NK-92 treated with Interleukin-12 subunit alpha and Interleukin-12 subunit beta, amount 100 ng/mL, for 24 hours (cell line): ENCODE results near the gene CDRT15.
"Not testable (repeated sequence)": the region's sequence is repeated elsewhere in the genome, so short reads cannot be mapped to it uniquely, and the experiment has no call there.

Experiments
- DNase-seq: peaks from one replicate; lab custom pipeline; 2025; lab: John Stamatoyannopoulos, UW

Gene CDRT15

GRCh38 chr17:14206891-14207290 lies 29.8 kb downstream of the CDRT15 start:
- DNase-seq: no peak

- peak; percentile 53 for DNase-seq
Observed at GRCh38 chr17:14205992-14206461, 30.6 kb downstream of the CDRT15 start.

GRCh38 chr17:14205380-14205779 lies 31.3 kb downstream of the CDRT15 start:
- DNase-seq: no peak

- DNase-seq: no peak
Observed at GRCh38 chr17:14204546-14204945, 32.1 kb downstream of the CDRT15 start.

GRCh38 chr17:14204084-14204483 lies 32.6 kb downstream of the CDRT15 start:
- no peak for DNase-seq

- no peak for DNase-seq
Observed at GRCh38 chr17:14203388-14203787, 33.3 kb downstream of the CDRT15 start.

GRCh38 chr17:14202388-14203166 lies 34.1 kb downstream of the CDRT15 start:
- DNase-seq: no peak

- DNase-seq: no peak
Observed at GRCh38 chr17:14201988-14202380, 34.7 kb downstream of the CDRT15 start.

- DNase-seq: no peak
Observed at GRCh38 chr17:14201021-14201987, 35.4 kb downstream of the CDRT15 start.

GRCh38 chr17:14200354-14200753 lies 36.3 kb downstream of the CDRT15 start:
- DNase-seq: no peak

- DNase-seq: no peak
Observed at GRCh38 chr17:14199601-14200000, 37.1 kb downstream of the CDRT15 start.

- no peak for DNase-seq
Observed at GRCh38 chr17:14198575-14198974, 38.1 kb downstream of the CDRT15 start.

GRCh38 chr17:14198013-14198412 lies 38.6 kb downstream of the CDRT15 start:
- DNase-seq: no peak

GRCh38 chr17:14197586-14197985 lies 39.1 kb downstream of the CDRT15 start:
- peak; percentile 61 for DNase-seq

GRCh38 chr17:14197057-14197456 lies 39.6 kb downstream of the CDRT15 start:
- no peak for DNase-seq

- DNase-seq: no peak
Observed at GRCh38 chr17:14196377-14196997, 40.2 kb downstream of the CDRT15 start.

- not testable (repeated sequence) for DNase-seq
Observed at GRCh38 chr17:14192636-14193344, 43.9 kb downstream of the CDRT15 start.

- not testable (repeated sequence) for DNase-seq
Observed at GRCh38 chr17:14192039-14192438, 44.6 kb downstream of the CDRT15 start.

- DNase-seq: not testable (repeated sequence)
Observed at GRCh38 chr17:14191469-14191868, 45.2 kb downstream of the CDRT15 start.

GRCh38 chr17:14190774-14191173 lies 45.9 kb downstream of the CDRT15 start:
- not testable (repeated sequence) for DNase-seq

- not testable (repeated sequence) for DNase-seq
Observed at GRCh38 chr17:14186443-14186842, 50.2 kb downstream of the CDRT15 start.
